ACC112 (cell line): Measurements from ENCODE around the gene THAP7.

Experiments used
- H2AFZ ChIP-seq: fragments of 200-600 bp; sonication (generic); one replicate; pipeline ENCODE4 v1.6.0; 2017; ENCODE audit warnings: antibody characterized with exemption, low read length; ENCODE audit not compliant: unreplicated experiment
- H3K27ac ChIP-seq: fragments of 200-600 bp; sonication (generic); 2 replicates; pipeline ENCODE4 v1.5.1; 2014; ENCODE audit warnings: low read depth, mild to moderate bottlenecking, antibody characterized with exemption, low read length, moderate library complexity
- H3K27me3 ChIP-seq: fragments of 200-600 bp; sonication (generic); 2 replicates; pipeline ENCODE4 v1.6.1; 2014; ENCODE audit warnings: mild to moderate bottlenecking, antibody characterized with exemption, low read length, moderate library complexity, mixed read lengths; ENCODE audit not compliant: insufficient read depth
- H3K36me3 ChIP-seq: fragments of 200-600 bp; sonication (generic); 2 replicates; pipeline ENCODE4 v1.6.1; 2016; ENCODE audit warnings: mild to moderate bottlenecking, antibody characterized with exemption, low read length, moderate library complexity, mixed read lengths; ENCODE audit not compliant: insufficient read depth
- H3K4me1 ChIP-seq: fragments of 200-600 bp; sonication (generic); one replicate; pipeline ENCODE4 v1.6.1; 2016; ENCODE audit warnings: low read length, mixed read lengths; ENCODE audit not compliant: insufficient read depth, unreplicated experiment, control insufficient read depth
- H3K4me3 ChIP-seq: fragments of 200-600 bp; sonication (generic); 2 replicates; pipeline ENCODE4 v1.5.1; 2014; ENCODE audit warnings: mild to moderate bottlenecking, low read depth, low read length
- H3K79me2 ChIP-seq: fragments of 200-600 bp; sonication (generic); one replicate; pipeline ENCODE4 v1.6.0; 2016; ENCODE audit warnings: low read length; ENCODE audit not compliant: control insufficient read depth, unreplicated experiment, insufficient read depth

The THAP7 gene

DNA sequence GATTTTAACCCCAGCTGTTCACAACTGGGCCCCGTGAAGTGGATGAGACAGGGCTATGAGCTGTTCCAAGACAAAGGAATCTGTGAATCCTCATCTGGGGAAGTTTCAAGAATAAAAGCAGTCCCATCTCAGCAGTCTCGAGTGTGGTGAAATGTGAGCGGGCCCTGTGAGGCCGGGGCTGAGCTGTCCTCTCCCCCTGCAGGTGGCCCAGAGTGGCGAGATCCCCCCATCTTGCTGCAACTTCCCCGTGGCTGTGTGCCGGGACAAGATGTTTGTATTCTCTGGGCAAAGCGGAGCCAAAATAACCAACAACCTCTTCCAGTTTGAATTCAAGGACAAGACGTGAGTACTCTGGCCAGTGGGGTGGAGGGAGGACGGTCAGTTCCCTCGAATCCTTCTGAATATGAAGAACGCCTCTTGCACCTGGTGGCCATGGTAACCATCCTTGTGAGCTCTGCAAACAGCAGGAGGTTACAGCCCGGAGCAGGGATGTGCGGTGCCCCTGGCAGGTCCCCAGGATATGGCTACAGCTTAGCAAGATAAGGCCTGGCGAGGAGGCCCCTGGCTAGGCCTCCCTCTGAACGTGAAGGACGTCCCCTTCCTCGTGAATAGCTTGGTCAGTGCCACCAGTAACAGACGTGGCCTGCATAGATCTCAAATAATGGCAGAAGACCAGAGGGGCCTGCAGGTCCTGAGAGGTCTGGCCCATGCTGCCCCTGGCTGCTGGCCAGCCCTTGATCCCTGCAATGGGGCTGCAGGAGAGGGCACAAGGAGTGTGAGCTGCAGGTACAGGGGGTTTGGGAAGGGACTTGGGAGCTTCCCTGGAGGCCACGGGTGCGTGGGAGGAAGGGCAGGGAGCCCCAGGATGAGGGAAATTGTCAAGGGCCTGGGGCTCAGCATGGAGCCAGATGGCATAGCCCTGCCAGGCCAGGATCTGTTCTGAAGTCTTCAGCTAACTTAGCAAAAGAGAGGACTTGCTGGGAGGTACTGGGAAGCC lies 11.4 kb downstream of the THAP7 start:
- Histone ChIP-seq H3K4me3 (no peak overlapping the region), H3K27me3 (no peaks in the 10 kb centered on the region), H3K79me2 (no peaks in the 10 kb centered on the region), H2AFZ (no peak overlapping the region), H3K4me1 (no peaks in the 10 kb centered on the region), H3K27ac (no peak overlapping the region), H3K36me3 (no peaks in the 10 kb centered on the region)

DNA sequence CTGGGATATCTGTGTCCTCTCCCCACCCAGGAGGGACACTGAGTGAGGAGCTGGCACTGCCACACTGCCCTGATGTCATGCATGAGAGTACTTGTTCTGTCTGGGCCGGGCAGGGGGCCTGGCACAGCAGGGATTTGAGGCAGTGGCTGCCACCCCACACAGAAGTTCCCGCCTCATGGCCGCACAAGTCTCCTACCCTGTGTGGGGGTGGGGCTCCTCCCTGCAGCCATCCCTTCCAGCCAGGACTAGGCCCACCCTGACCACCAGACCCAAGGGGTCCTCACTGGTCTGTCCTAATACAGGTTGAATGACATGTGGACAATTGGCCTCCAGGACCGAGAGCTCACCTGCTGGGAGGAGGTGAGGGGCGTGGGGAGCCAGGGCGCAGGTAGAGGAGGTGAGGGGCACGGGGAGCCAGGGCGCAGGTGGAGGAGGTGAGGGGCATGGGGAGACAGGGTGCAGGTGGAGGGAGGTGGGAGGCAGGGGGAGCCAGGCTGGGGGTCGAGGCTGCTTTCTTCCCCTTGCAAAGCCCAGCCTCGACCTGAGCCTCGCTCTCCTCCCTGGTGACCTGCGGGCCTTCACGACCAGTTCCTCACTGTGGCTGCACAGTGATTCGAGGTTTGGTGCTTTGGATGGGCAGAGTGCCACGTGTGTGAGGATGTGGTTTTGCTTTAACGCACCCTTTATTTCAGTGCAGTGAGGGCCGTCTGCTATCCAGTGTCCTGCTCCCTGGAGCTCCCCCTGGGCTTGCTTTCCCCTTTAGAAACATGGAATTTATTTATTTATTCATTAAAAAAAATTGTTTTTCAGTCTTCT lies 12.4 kb downstream of the THAP7 start:
- Histone ChIP-seq H2AFZ (no peak overlapping the region), H3K27ac (no peak overlapping the region), H3K4me3 (no peak overlapping the region), H3K27me3 (no peaks in the 10 kb centered on the region), H3K36me3 (no peaks in the 10 kb centered on the region), H3K79me2 (no peaks in the 10 kb centered on the region), H3K4me1 (no peaks in the 10 kb centered on the region)

DNA sequence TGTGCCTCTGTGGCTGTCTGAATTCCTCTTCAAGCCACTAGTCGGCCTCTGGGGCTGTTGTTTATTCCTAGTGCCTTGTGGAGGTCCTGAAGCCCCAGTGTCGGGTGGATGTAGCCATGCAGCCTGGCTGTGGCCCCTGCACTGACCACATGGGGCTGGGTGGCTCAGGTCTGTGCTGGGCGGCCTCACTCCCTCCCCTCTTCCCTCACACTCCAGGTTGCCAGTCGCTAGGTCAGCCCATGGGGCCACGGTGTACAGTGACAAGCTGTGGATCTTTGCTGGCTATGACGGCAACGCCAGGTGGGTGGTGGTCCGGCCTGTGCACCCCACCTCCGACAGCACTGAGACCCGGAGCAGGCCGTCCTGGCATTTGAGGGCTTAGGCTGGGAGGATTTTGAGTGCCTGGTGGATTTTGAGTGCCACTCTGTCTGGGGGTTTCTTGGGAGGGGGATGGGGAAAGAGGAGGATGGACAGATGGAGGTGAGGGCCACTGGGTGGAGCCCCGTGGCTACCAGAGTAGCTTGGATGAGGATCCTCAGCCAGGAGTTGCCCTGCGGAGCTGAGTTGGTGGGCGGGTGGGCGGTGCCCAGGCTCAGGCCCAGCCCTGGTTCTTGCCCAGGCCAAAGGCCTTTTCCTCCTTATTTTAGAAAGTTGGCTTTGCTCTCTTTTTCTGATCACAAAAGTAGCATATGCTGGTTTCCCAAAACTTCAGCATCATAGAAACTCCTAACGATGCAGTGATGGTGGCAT lies 13.2 kb downstream of the THAP7 start:
- Histone ChIP-seq H3K79me2 (no peaks in the 10 kb centered on the region), H3K36me3 (no peaks in the 10 kb centered on the region), H3K27ac (no peak overlapping the region), H3K4me3 (no peak overlapping the region), H2AFZ (no peak overlapping the region), H3K27me3 (no peaks in the 10 kb centered on the region), H3K4me1 (no peaks in the 10 kb centered on the region)

DNA sequence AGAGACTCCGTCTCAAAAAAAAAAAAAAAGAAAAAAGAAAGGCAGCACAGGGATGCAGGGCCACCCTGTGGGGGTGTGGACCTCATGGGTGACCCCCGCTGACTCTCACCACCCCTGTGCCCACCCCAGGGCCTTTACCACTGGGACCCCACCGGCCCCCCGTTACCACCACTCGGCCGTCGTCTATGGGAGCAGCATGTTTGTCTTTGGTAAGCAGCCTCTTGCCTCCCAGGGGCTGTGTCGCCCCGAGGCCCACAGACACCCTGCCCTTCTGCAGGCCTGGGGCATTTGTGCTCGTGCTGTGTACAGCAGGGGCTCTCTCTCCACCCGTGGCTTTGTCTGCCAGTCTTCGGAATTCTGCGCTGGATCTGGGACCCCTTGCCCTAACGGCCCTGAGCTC lies 14.5 kb downstream of the THAP7 start:
- no peak overlapping the region for H3K27ac ChIP-seq
- H3K27me3 ChIP-seq = no peaks in the 10 kb centered on the region
- peaks cover 12% of the 10 kb centered on the region for H3K79me2 ChIP-seq
- H3K4me1 ChIP-seq = peaks cover 9% of the 10 kb centered on the region
- no peak overlapping the region for H3K4me3 ChIP-seq
- no peak overlapping the region for H2AFZ ChIP-seq
- H3K36me3 ChIP-seq = no peaks in the 10 kb centered on the region

DNA sequence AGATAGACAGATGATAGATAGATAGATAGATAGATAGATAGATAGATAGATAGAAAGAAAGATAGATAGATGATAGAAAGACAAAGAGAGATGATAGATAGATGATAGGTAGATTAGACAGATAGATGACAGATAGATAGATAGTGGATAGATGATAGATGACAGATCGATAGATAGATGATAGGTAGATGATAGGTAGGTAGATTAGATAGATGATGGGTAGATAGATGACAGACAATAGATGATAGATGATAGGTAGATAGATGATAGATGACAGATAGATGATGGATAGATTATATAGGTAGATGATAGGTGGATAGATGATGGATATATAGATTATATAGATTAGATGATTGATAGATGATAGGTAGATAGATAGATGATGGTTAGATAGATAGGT lies 15.6 kb downstream of the THAP7 start:
- Histone ChIP-seq H3K27me3 (no peaks in the 10 kb centered on the region), H3K4me3 (no peak overlapping the region), H3K36me3 (no peaks in the 10 kb centered on the region), H3K27ac (no peak overlapping the region), H2AFZ (no peak overlapping the region), H3K4me1 (peaks cover 9% of the 10 kb centered on the region), H3K79me2 (peaks cover 14% of the 10 kb centered on the region)

DNA sequence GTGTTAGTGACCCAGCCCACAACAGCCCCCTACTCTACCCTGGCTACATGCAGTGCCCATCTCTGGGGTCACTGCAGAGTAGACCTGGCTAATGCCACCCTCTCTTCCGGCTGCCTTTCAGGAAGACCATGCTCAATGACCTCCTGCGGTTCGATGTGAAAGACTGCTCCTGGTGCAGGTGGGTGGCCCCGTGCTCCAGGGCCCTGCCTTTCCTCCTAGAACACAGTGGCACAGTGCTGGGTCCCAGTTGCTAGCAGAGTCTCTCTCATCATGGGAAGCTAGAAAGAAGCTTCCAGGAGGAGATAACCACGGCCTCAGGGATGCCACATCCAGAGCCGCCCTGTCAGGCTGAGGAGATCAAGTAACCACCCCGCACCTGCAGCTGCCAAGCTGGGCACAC lies 16.2 kb downstream of the THAP7 start:
- Histone ChIP-seq H3K79me2 (peaks cover 14% of the 10 kb centered on the region), H3K27me3 (no peaks in the 10 kb centered on the region), H3K36me3 (no peaks in the 10 kb centered on the region), H3K27ac (no peak overlapping the region), H3K4me3 (no peak overlapping the region), H2AFZ (no peak overlapping the region), H3K4me1 (peaks cover 9% of the 10 kb centered on the region)

DNA sequence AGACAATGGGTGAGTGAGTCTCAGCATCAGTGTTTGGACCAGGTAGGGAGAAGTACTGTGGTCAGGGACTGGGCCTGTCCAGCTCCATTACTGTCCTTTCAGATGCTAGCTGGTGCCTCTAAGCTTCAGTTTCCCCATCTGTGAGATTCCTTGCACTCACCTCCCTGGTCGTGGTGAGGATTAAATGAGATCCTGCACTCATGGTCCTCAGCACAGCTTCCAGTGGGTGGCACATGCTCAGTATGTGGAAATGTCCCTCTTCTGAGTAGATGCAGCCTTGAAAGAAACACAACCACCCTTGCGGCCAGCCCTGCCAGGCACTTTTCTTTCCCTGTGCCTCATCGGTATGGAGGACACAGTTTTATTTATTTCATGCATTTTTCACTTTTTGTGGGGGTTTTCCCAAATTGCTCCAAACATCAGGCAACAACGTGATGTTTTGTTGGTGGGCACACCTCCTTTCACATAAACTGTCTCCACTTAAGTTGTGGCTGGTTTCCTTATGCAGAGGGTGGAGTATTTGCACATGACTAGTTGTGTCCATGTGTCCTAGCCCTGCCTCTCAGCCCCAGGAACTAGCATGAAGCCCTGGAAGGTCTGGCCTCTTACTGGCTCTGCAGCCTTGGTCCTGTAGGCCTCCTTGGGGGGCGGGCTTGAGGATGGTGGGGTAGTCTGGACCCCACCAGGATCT lies 18.7 kb downstream of the THAP7 start:
- Histone ChIP-seq H3K27me3 (no peaks in the 10 kb centered on the region), H3K4me3 (peak overlapping the region; percentile 98), H3K79me2 (peaks cover 14% of the 10 kb centered on the region), H2AFZ (no peak overlapping the region), H3K4me1 (peaks cover 9% of the 10 kb centered on the region), H3K27ac (no peak overlapping the region), H3K36me3 (no peaks in the 10 kb centered on the region)

DNA sequence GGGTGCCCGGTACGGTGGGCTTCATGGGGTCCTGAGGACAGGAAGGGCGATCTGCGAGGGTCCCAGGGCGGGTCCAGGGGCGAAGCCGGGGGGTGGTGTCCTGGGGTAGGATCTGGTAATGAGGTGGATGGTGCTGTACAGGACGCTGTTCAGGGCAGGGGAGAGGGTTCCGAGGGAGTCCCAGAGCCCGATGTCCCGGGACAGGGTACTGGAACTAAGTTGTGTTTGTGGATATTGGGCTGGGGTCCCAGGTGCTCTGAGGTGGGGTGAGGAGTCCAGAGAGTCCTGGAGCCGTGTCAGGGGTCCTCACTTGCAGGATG lies 19.4 kb downstream of the THAP7 start:
- H2AFZ ChIP-seq = peak overlapping the region; percentile 68
- H3K27ac ChIP-seq = no peak overlapping the region; the same call in 1 of the 2 replicates
- no peaks in the 10 kb centered on the region for H3K36me3 ChIP-seq
- H3K79me2 ChIP-seq = peaks cover 14% of the 10 kb centered on the region
- peak overlapping the region; percentile 98 for H3K4me3 ChIP-seq
- no peaks in the 10 kb centered on the region for H3K27me3 ChIP-seq
- peaks cover 9% of the 10 kb centered on the region for H3K4me1 ChIP-seq

DNA sequence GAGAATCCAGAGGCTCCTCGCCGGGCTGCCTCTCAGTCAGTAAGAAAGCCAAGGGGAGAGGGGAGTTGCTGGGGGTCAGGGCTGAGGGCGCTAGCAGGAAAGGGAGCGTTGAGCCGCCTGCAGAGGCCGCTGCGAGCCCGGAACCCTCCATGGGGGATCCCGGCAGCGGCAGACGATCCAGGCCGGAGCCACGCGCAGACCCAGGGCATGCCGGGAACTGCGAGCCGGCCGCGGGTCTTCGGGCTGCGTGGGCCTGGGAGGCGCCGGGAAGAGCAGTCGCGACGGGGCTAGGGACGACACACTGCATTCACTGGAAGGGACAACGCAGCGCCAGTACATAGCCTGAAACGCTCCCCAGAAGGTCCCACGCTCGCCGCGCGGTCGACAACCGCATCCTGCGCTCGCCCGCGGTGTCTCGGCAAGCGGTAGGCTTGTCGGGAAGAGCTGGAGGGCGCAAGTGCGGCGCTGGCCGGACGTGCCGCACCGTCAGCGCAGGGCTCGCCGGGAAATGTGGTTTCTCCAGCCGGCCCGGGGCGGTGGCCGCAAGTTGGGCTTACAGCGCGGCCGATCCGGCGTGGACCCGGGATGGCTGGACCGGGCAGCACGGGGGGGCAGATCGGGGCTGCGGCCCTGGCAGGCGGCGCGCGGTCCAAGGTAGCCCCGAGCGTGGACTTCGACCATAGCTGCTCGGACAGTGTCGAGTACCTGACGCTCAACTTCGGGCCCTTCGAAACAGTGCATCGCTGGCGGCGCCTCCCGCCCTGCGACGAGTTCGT lies 19.9 kb downstream of the THAP7 start, which contains the start of gene LZTR1:
LZTR1 (plus strand) TSS at position 511 of the 776 bp plus-strand sequence; CDS start at position 586, 75 bp downstream.
- H3K4me1 ChIP-seq = peaks cover 9% of the 10 kb centered on the region
- H3K4me3 ChIP-seq = peak within 1 kb of the TSS; percentile 98
- no peaks in the 10 kb centered on the region for H3K36me3 ChIP-seq
- peaks cover 14% of the 10 kb centered on the region for H3K79me2 ChIP-seq
- H2AFZ ChIP-seq = peak within 1 kb of the TSS; percentile 68
- peak within 1 kb of the TSS; percentile 50 for H3K27ac ChIP-seq
- no peaks in the 10 kb centered on the region for H3K27me3 ChIP-seq
